Body of pancreas (tissue), 4 donors: ENCODE results near the gene HJURP.

Source experiments
- POLR2A ChIP-seq, 3 donors: fragments of 450-650 bp; IDR thresholded peaks; one replicate each; pipeline ENCODE4 v1.6.1; 2016; ENCODE audit warnings: antibody characterized with exemption in 3 of 3, mild to moderate bottlenecking in 2 of 3
- TF ChIP-seq, protein P1 (sequence below), 7 experiments: fragments of 450-650 bp in 4 of 7; fragments of 200-600 bp in 3 of 7; sonication (generic) in 3 of 7; IDR thresholded peaks; one replicate each; pipeline ENCODE4 v1.5.1; 2016 to 2019; ENCODE audit warnings: antibody characterized with exemption in 7 of 7

DNA sequence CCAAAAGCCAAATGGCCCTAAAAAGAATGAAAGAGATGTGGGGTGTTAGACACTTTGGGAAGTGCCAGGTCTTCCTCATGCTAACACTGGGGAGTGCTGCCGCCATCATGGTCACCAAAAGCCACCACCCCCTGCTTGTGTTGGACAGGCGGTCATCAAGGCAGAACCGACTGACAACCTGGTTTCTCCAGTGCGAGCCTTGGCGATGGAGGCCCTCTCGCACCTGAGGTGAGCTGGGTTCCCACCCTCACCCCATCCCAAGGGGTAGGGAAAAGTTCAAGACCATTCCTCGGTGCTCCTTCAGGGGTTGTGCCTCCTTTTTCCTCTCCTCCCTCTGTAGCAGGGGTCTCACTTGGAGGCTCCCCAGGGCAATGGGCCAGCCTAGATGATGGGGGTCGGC lies 42.6 kb downstream of the HJURP start:
- no peak for TF ChIP-seq POLR2A (IDR thresholded peaks at IDR 0.05)
- TF ChIP-seq, protein P1, sequence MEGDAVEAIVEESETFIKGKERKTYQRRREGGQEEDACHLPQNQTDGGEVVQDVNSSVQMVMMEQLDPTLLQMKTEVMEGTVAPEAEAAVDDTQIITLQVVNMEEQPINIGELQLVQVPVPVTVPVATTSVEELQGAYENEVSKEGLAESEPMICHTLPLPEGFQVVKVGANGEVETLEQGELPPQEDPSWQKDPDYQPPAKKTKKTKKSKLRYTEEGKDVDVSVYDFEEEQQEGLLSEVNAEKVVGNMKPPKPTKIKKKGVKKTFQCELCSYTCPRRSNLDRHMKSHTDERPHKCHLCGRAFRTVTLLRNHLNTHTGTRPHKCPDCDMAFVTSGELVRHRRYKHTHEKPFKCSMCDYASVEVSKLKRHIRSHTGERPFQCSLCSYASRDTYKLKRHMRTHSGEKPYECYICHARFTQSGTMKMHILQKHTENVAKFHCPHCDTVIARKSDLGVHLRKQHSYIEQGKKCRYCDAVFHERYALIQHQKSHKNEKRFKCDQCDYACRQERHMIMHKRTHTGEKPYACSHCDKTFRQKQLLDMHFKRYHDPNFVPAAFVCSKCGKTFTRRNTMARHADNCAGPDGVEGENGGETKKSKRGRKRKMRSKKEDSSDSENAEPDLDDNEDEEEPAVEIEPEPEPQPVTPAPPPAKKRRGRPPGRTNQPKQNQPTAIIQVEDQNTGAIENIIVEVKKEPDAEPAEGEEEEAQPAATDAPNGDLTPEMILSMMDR (IDR thresholded peaks at IDR 0.05) = no peak
